Measurements from ENCODE around the gene TIE1.

DNA sequence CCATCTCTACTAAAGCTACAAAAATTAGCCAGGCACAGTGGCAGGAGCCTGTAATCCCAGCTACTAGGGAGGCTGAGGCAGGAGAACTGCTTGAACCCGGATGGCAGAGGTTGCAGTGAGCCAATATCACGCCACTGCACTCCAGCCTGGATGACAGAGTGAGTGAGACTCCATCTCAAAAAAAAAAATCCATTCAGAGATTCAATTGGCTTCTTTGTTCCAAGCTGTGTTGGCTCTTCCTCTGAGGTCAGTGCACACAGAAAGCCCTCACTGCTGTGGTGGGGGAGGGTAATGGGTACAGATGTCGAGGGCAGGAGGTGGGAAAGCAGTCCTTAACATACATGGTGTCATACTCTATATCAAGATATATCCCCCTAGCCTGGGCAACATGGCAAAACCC, 14.7 kb downstream of the TIE1 start:
- no peak for TF ChIP-seq POLR2A (IDR thresholded peaks at IDR 0.05)
- TF ChIP-seq CTCF (IDR thresholded peaks at IDR 0.05), result no peak
